IMR-90 (cell line): ENCODE data around the gene DMD. TPM values are rescaled to one million over a fixed set of nuclear protein-coding genes. Genes with fewer than 3 reads are reported as not detected.

Experiments used
- ATAC-seq: fragments of 200-7000 bp; cut with Tn5 transposase; 2 replicates; pipeline ENCODE4 v1.9.1; 2020; ENCODE audit warnings: low read depth, mild to moderate bottlenecking, moderate library complexity
- BruUV-seq: library from RNA; stranded (reverse); fragments of 400-500 nt; replicated peaks from 2 replicates; lab custom pipeline; 2021; lab: Mats Ljungman, UMichigan
- CTCF ChIA-PET: fragments of 300-600 bp; formaldehyde crosslinking; extraction: SDS; loops from one replicate; lab custom pipeline; 2021; ENCODE audit warnings: antibody characterized with exemption; lab: Yijun Ruan, JAX
- POLR2A ChIA-PET: fragments of 300-600 bp; sonication (Branson Sonifier 250); formaldehyde crosslinking; loops from one replicate; lab custom pipeline; 2022; ENCODE audit warnings: antibody characterized with exemption; ENCODE audit not compliant: unreplicated experiment; lab: Charles Lee
- DNase-seq: peaks from one replicate; pipeline ENCODE4 v3.0.0; 2013
- H2AFZ ChIP-seq: replicated peaks from 2 replicates; pipeline ENCODE3; 2013; ENCODE audit warnings: low read length, mild to moderate bottlenecking; ENCODE audit not compliant: poor library complexity
- H2AK5ac ChIP-seq: 2 replicates; pipeline ENCODE4 v1.6.1; 2013; ENCODE audit warnings: low read depth, low read length, inconsistent platforms
- H2AK9ac ChIP-seq: replicated peaks from 2 replicates; pipeline ENCODE3; 2013; ENCODE audit warnings: mild to moderate bottlenecking, low read depth, low read length, moderate library complexity; ENCODE audit not compliant: poor library complexity
- H2BK120ac ChIP-seq: 2 replicates; pipeline ENCODE4 v1.6.1; 2013; ENCODE audit warnings: low read depth, low read length, inconsistent platforms
- H2BK15ac ChIP-seq: 3 replicates; pipeline ENCODE4 v1.6.1; 2013; ENCODE audit warnings: low read depth, low read length, inconsistent platforms
- H2BK20ac ChIP-seq: 2 replicates; pipeline ENCODE4 v1.6.1; 2013; ENCODE audit warnings: low read depth, mild to moderate bottlenecking, inconsistent platforms, low read length, moderate library complexity
- H2BK5ac ChIP-seq: 2 replicates; pipeline ENCODE4 v1.6.1; 2013; ENCODE audit warnings: mild to moderate bottlenecking, low read depth, low read length, inconsistent platforms; ENCODE audit not compliant: poor library complexity, severe bottlenecking
- H3K14ac ChIP-seq: replicated peaks from 2 replicates; pipeline ENCODE4 v1.6.1; 2013; ENCODE audit warnings: low read depth, low read length, inconsistent platforms
- H3K18ac ChIP-seq: 2 replicates; pipeline ENCODE4 v1.6.1; 2013; ENCODE audit warnings: low read depth, low read length, control low read depth
- H3K23ac ChIP-seq: 2 replicates; pipeline ENCODE4 v1.6.1; 2013; ENCODE audit warnings: low read depth, low read length, inconsistent platforms
- H3K27ac ChIP-seq: 2 replicates; pipeline ENCODE4 v1.5.1; 2013; ENCODE audit warnings: mild to moderate bottlenecking, control low read depth, low read length; ENCODE audit not compliant: insufficient read depth
- H3K27me3 ChIP-seq: 2 replicates; pipeline ENCODE4 v1.6.1; 2013; ENCODE audit warnings: low read length; ENCODE audit not compliant: control insufficient read depth, insufficient read depth
- H3K36me3 ChIP-seq: 2 replicates; pipeline ENCODE4 v1.6.1; 2013; ENCODE audit warnings: low read length, mixed read lengths; ENCODE audit not compliant: control insufficient read depth, insufficient read depth
- H3K4ac ChIP-seq: 2 replicates; pipeline ENCODE4 v1.6.1; 2013; ENCODE audit warnings: low read depth, low read length, inconsistent platforms
- H3K4me1 ChIP-seq: 2 replicates; pipeline ENCODE4 v1.6.1; 2013; ENCODE audit warnings: low read length, mixed read lengths; ENCODE audit not compliant: control insufficient read depth, insufficient read depth
- H3K4me2 ChIP-seq: 2 replicates; pipeline ENCODE4 v1.6.1; 2013; ENCODE audit warnings: low read depth, mild to moderate bottlenecking, control low read depth, low read length, moderate library complexity
- H3K4me3 ChIP-seq: 2 replicates; pipeline ENCODE4 v1.5.1; 2013; ENCODE audit warnings: low read depth, mild to moderate bottlenecking, control low read depth, low read length, moderate library complexity; ENCODE audit not compliant: insufficient read depth
- H3K56ac ChIP-seq: 2 replicates; pipeline ENCODE4 v1.6.1; 2013; ENCODE audit warnings: low read length, inconsistent platforms; ENCODE audit not compliant: insufficient read depth; ENCODE audit errors: extremely low read depth
- H3K79me1 ChIP-seq, 2 experiments: 2 replicates each; pipeline ENCODE4 v1.6.1; 2013; ENCODE audit warnings: low read length in 2 of 2, inconsistent platforms in 1 of 2, low read depth in 1 of 2
- H3K9ac ChIP-seq: 2 replicates; pipeline ENCODE4 v1.6.1; 2013; ENCODE audit warnings: low read depth, low read length, control low read depth
- H3K9me1 ChIP-seq: 2 replicates; pipeline ENCODE4 v1.6.1; 2013; ENCODE audit warnings: low read length, inconsistent platforms; ENCODE audit not compliant: insufficient read depth
- H3K9me3 ChIP-seq: 2 replicates; pipeline ENCODE4 v1.6.1; 2013; ENCODE audit warnings: low read length; ENCODE audit not compliant: control insufficient read depth, insufficient read depth
- H4K20me1 ChIP-seq: 2 replicates; pipeline ENCODE4 v1.6.1; 2013; ENCODE audit warnings: low read length, inconsistent platforms; ENCODE audit not compliant: insufficient read depth
- H4K5ac ChIP-seq: 2 replicates; pipeline ENCODE4 v1.6.1; 2013; ENCODE audit warnings: mild to moderate bottlenecking, low read depth, low read length, control low read depth
- H4K8ac ChIP-seq, 2 experiments: 2 replicates each; pipeline ENCODE4 v1.6.1; 2013; ENCODE audit warnings: low read depth in 2 of 2, low read length in 2 of 2, control low read depth in 1 of 2, inconsistent platforms in 1 of 2
- H4K91ac ChIP-seq: 2 replicates; pipeline ENCODE4 v1.6.1; 2013; ENCODE audit warnings: low read depth, low read length, inconsistent platforms; ENCODE audit not compliant: insufficient read depth
- CEBPB ChIP-seq: IDR thresholded peaks from 2 replicates; pipeline ENCODE4 v1.6.1; 2012; ENCODE audit warnings: low read depth, low read length, improper control_type of control experiment
- CHD1 ChIP-seq: IDR thresholded peaks from 2 replicates; pipeline ENCODE4 v1.6.1; 2012; ENCODE audit warnings: low read depth, low read length, improper control_type of control experiment
- FOS ChIP-seq: fragments of 150-350 bp; IDR thresholded peaks from 2 replicates; pipeline ENCODE4 v1.6.1; 2016; ENCODE audit warnings: low read depth, low read length
- MAFK ChIP-seq: IDR thresholded peaks from 2 replicates; pipeline ENCODE4 v1.6.1; 2012; ENCODE audit warnings: low read depth, low read length, improper control_type of control experiment
- NFE2L2 ChIP-seq: fragments of 150-350 bp; IDR thresholded peaks from 2 replicates; pipeline ENCODE4 v1.6.1; 2016; ENCODE audit warnings: low read depth, mild to moderate bottlenecking, low read length
- POLR2A ChIP-seq: IDR thresholded peaks from 2 replicates; pipeline ENCODE4 v1.6.1; 2012; ENCODE audit warnings: mild to moderate bottlenecking, low read depth, low read length
- RAD21 ChIP-seq: IDR thresholded peaks from 2 replicates; pipeline ENCODE4 v1.6.1; 2012; ENCODE audit warnings: low read length, improper control_type of control experiment
- RFX5 ChIP-seq: IDR thresholded peaks from 2 replicates; pipeline ENCODE4 v1.8.0; 2012; ENCODE audit warnings: low read depth, mild to moderate bottlenecking, low read length, moderate library complexity
- WGBS, 2 experiments: methylation state at CpG; one replicate each; pipeline versions ENCODE4 v1.1.5 to v1.1.7; 2013; ENCODE audit warnings: missing lambda C conversion rate in 2 of 2; ENCODE audit not compliant: insufficient read length in 1 of 2; ENCODE audit errors: extremely low coverage in 2 of 2; 5-methylcytosine and 5-hydroxymethylcytosine counted together
- dilution Hi-C: fragments of 300-500 bp; cut with HindIII; formaldehyde crosslinking; loops from one replicate; pipeline ENCODE4 v1.14.3; 2018; ENCODE audit warnings: low sequenced_read_pairs; ENCODE audit not compliant: unreplicated experiment
- in situ Hi-C: fragments of 300-500 bp; cut with MboI; formaldehyde crosslinking; loops from 3 replicates; pipeline ENCODE4 v1.14.3; 2019; ENCODE audit warnings: low sequenced_read_pairs, inconsistent platforms, mixed read lengths
- intact Hi-C: fragments of 100-400 bp; cut with micrococcal nuclease; formaldehyde crosslinking; loops from 2 replicates; pipeline ENCODE4 v1.10.0; 2022
- polyA plus RNA-seq, 3 experiments: library from polyadenylated mRNA; depleted of rRNA; stranded (reverse); fragments of >200 nt; gene quantifications; 2 replicates each; pipeline ENCODE4 v1.2.3, GENCODE V29; 2012; ENCODE audit warnings: low replicate concordance in 1 of 3
- total RNA-seq: library from RNA; depleted of rRNA; stranded (reverse); fragments of >200 nt; gene quantifications from 2 replicates; pipeline ENCODE4 v1.2.3, GENCODE V29; 2012

The DMD gene
- total and polyA plus RNA-seq, 2 of the 4 experiments (the other 2 are of a cell fraction), result 6.6 to 11.8 TPM

DNA sequence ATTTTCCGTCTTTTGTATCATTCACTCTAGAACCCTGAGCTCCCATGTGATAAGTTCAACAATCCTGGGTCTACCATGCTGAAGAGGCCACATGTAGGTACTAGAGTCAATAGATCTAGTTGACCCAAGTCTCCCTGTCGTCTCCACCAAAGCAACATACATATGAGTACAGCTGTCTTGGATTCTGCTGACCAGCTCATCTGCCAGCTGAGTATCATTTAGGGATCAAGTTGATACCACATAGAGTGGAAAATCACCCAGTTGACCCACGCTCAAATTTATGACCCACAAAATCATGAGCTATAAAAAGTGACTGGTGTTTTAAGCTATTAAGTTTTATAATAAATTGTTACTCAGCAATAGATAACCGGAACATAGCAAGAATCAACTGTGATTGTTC, 61.8 kb downstream of the DMD start:
- H4K91ac ChIP-seq, result no peak overlapping the region
- WGBS, 2 experiments, result no CpG with 5 or more reads among the region's 4 CpGs
- no peak overlapping the region for H4K5ac ChIP-seq
- H3K18ac ChIP-seq, result no peak overlapping the region
- no peak overlapping the region for H3K23ac ChIP-seq
- no peak overlapping the region for H3K56ac ChIP-seq
- no peak overlapping the region for H4K8ac ChIP-seq
- H3K27me3 ChIP-seq, result no peaks in the 10 kb centered on the region
- H3K9ac ChIP-seq, result no peak overlapping the region
- H3K4me1 ChIP-seq, result no peaks in the 10 kb centered on the region
- H2AK5ac ChIP-seq, result no peak overlapping the region
- intact Hi-C loops (no loop called here), dilution Hi-C loops (no loop called here), in situ Hi-C loops (no loop called here)
- H2BK5ac ChIP-seq, result no peak overlapping the region
- no peak for TF ChIP-seq RFX5
- TF ChIP-seq RAD21, result no peak
- TF ChIP-seq CHD1, result no peak
- TF ChIP-seq FOS, result no peak
- no peak for TF ChIP-seq CEBPB
- TF ChIP-seq MAFK, result no peak
- no peak for TF ChIP-seq POLR2A
- TF ChIP-seq NFE2L2, result no peak
- no peaks in the 10 kb centered on the region for H3K9me3 ChIP-seq
- ChIA-PET POLR2A (no interaction called here), CTCF (no interaction called here)
- no peak overlapping the region for H3K27ac ChIP-seq
- no peak overlapping the region for H3K4me3 ChIP-seq
- H3K4ac ChIP-seq, result no peak overlapping the region
- H3K14ac ChIP-seq, result no peak overlapping the region
- H3K9me1 ChIP-seq, result no peaks in the 10 kb centered on the region
- no peaks in the 10 kb centered on the region for H3K79me1 ChIP-seq
- H4K20me1 ChIP-seq, result no peaks in the 10 kb centered on the region
- no peak overlapping the region for H2AFZ ChIP-seq
- no peak overlapping the region for H2BK15ac ChIP-seq
- no peak overlapping the region for H2BK120ac ChIP-seq
- no peaks in the 10 kb centered on the region for H3K36me3 ChIP-seq
- no peak for ATAC-seq
- no peak overlapping the region for H2AK9ac ChIP-seq
- no TSS peak for BruUV-seq
- H3K4me2 ChIP-seq, result no peak overlapping the region
- H2BK20ac ChIP-seq, result no peak overlapping the region
- DNase-seq, result no peak
